Liver (tissue), 9 donors: ENCODE results near the gene ARTN. TPM values are rescaled to one million over a fixed set of nuclear protein-coding genes. Genes with fewer than 3 reads are reported as not detected.

Experiments
- DNase-seq: peaks from one replicate; pipeline ENCODE4 v3.0.0-alpha.2; 2017; ENCODE audit warnings: low spot score
- H3K27ac ChIP-seq, 2 donors: one replicate each; pipeline ENCODE4 v1.7.0; 2013; ENCODE audit warnings: inconsistent platforms in 2 of 2, low read length in 2 of 2, control low read depth in 1 of 2, low read depth in 1 of 2, mild to moderate bottlenecking in 1 of 2
- H3K27me3 ChIP-seq, 4 donors: one replicate each; pipeline versions ENCODE4 v1.6.1 to v1.7.0; 2013; ENCODE audit warnings: low read length in 3 of 4, inconsistent platforms in 1 of 4, mild to moderate bottlenecking in 1 of 4, moderate library complexity in 1 of 4; ENCODE audit not compliant: control insufficient read depth in 4 of 4, insufficient read depth in 4 of 4
- H3K36me3 ChIP-seq, 4 donors: one replicate each; pipeline versions ENCODE4 v1.6.1 to v1.7.0; 2013; ENCODE audit warnings: low read length in 3 of 4, mild to moderate bottlenecking in 3 of 4, low read depth in 1 of 4, moderate library complexity in 1 of 4; ENCODE audit not compliant: control insufficient read depth in 4 of 4, insufficient read depth in 3 of 4
- H3K4me1 ChIP-seq, 4 donors: one replicate each; pipeline versions ENCODE4 v1.6.1 to v1.7.0; 2013; ENCODE audit warnings: low read length in 3 of 4, mild to moderate bottlenecking in 3 of 4, moderate library complexity in 1 of 4; ENCODE audit not compliant: control insufficient read depth in 4 of 4, insufficient read depth in 4 of 4
- H3K4me3 ChIP-seq, 3 donors: one replicate each; pipeline versions ENCODE4 v1.6.1 to v1.7.0; 2013; ENCODE audit warnings: low read length in 3 of 3, control low read depth in 1 of 3, low read depth in 1 of 3, mild to moderate bottlenecking in 1 of 3
- H3K9ac ChIP-seq, 2 donors: one replicate each; pipeline ENCODE4 v1.7.0; 2013; ENCODE audit warnings: low read length in 2 of 2, mild to moderate bottlenecking in 2 of 2, moderate library complexity in 2 of 2, control low read depth in 1 of 2, low read depth in 1 of 2
- H3K9me3 ChIP-seq, 4 donors: one replicate each; pipeline versions ENCODE4 v1.6.1 to v1.7.0; 2013; ENCODE audit warnings: low read length in 3 of 4; ENCODE audit not compliant: control insufficient read depth in 4 of 4
- ATF3 ChIP-seq: IDR thresholded peaks from 2 replicates; pipeline ENCODE4 v1.6.1; 2016; ENCODE audit warnings: antibody characterized with exemption
- EGR1 ChIP-seq, 2 donors: IDR thresholded peaks; 2 replicates each; pipeline ENCODE4 v1.6.1; 2016 to 2018; ENCODE audit warnings: antibody characterized with exemption in 2 of 2, low read depth in 2 of 2
- FOXA2 ChIP-seq: IDR thresholded peaks from 2 replicates; pipeline ENCODE4 v1.6.1; 2016; ENCODE audit warnings: antibody characterized with exemption
- GABPA ChIP-seq, 2 donors: IDR thresholded peaks in 1 of 2; conservative IDR thresholded peaks in 1 of 2; 2 replicates each; pipeline ENCODE4 v1.6.1; 2016; ENCODE audit warnings: antibody characterized with exemption in 2 of 2, mild to moderate bottlenecking in 1 of 2, moderate library complexity in 1 of 2
- HNF4A ChIP-seq, 2 donors: conservative IDR thresholded peaks; 2 replicates each; pipeline ENCODE4 v1.6.1; 2016; ENCODE audit warnings: antibody characterized with exemption in 2 of 2, mild to moderate bottlenecking in 2 of 2
- JUND ChIP-seq, 2 donors: IDR thresholded peaks; 2 replicates each; pipeline ENCODE4 v1.6.1; 2016; ENCODE audit warnings: antibody characterized with exemption in 2 of 2
- NR2F2 ChIP-seq: IDR thresholded peaks from 2 replicates; pipeline ENCODE4 v1.6.1; 2016; ENCODE audit warnings: antibody characterized with exemption
- RAD21 ChIP-seq, 2 donors: IDR thresholded peaks; 2 replicates each; pipeline ENCODE4 v1.6.1; 2016; ENCODE audit warnings: antibody characterized with exemption in 2 of 2, mild to moderate bottlenecking in 2 of 2
- RXRA ChIP-seq, 2 donors: IDR thresholded peaks; 2 replicates each; pipeline ENCODE4 v1.6.1; 2017 to 2018; ENCODE audit warnings: antibody characterized with exemption in 2 of 2, mild to moderate bottlenecking in 1 of 2
- SP1 ChIP-seq: IDR thresholded peaks from 2 replicates; pipeline ENCODE4 v1.6.1; 2018; ENCODE audit warnings: antibody characterized with exemption, mild to moderate bottlenecking
- TAF1 ChIP-seq: conservative IDR thresholded peaks from 2 replicates; pipeline ENCODE4 v1.6.1; 2016; ENCODE audit warnings: antibody characterized with exemption, mild to moderate bottlenecking
- YY1 ChIP-seq: IDR thresholded peaks from 2 replicates; pipeline ENCODE4 v1.6.1; 2016; ENCODE audit warnings: antibody characterized with exemption, mild to moderate bottlenecking
- WGBS: extraction: QIAGEN DNeasy Blood & Tissue Kit; methylation state at CpG from one replicate; pipeline ENCODE4 v1.1.7; 2013; 5-methylcytosine and 5-hydroxymethylcytosine counted together
- polyA plus RNA-seq, 2 donors: library from polyadenylated mRNA; stranded (reverse) in 1 of 2; unstranded in 1 of 2; fragments of 200-250 nt in 1 of 2; fragments of >200 nt in 1 of 2; fragmentation: Nextera tagmentation in 1 of 2; extraction: Ambion mirVana in 1 of 2; gene quantifications; one replicate each; pipeline versions ENCODE4 v1.2.1 to v1.2.3, GENCODE V29; 2013 to 2015
- total RNA-seq, 2 donors: library from RNA; depleted of rRNA; stranded (reverse); fragments of >200 nt; gene quantifications; one replicate each; pipeline ENCODE4 v1.2.3, GENCODE V29; 2014
- TF ChIP-seq, protein P1 (sequence below): IDR thresholded peaks from 2 replicates; pipeline ENCODE4 v1.6.1; 2016; ENCODE audit warnings: antibody characterized with exemption, mild to moderate bottlenecking
- TF ChIP-seq, protein P2 (sequence below): fragments of 150-350 bp; IDR thresholded peaks from 2 replicates; pipeline ENCODE4 v1.5.1; 2017; ENCODE audit warnings: improper control_type of control experiment, low read depth, low read length; ENCODE audit not compliant: missing input control
- TF ChIP-seq, protein P3 (sequence below): IDR thresholded peaks from 2 replicates; pipeline ENCODE4 v1.6.1; 2016; ENCODE audit warnings: antibody characterized with exemption
- TF ChIP-seq, protein P4 (sequence below): IDR thresholded peaks from 2 replicates; pipeline ENCODE4 v1.6.1; 2016; ENCODE audit warnings: antibody characterized with exemption
- donor health status: healthy.
- donor health status: healthy.
- donor health status: healthy.
- donor health status: healthy.
- donor health status: healthy.

The ARTN gene
- total and polyA plus RNA-seq, 4 donors: 0.05 to 0.08 TPM; not detected in 2

GRCh38 chr1:43945674-43946235 is 12.2 kb downstream of the ARTN start (continued):
- no peak for TF ChIP-seq TAF1

DNA sequence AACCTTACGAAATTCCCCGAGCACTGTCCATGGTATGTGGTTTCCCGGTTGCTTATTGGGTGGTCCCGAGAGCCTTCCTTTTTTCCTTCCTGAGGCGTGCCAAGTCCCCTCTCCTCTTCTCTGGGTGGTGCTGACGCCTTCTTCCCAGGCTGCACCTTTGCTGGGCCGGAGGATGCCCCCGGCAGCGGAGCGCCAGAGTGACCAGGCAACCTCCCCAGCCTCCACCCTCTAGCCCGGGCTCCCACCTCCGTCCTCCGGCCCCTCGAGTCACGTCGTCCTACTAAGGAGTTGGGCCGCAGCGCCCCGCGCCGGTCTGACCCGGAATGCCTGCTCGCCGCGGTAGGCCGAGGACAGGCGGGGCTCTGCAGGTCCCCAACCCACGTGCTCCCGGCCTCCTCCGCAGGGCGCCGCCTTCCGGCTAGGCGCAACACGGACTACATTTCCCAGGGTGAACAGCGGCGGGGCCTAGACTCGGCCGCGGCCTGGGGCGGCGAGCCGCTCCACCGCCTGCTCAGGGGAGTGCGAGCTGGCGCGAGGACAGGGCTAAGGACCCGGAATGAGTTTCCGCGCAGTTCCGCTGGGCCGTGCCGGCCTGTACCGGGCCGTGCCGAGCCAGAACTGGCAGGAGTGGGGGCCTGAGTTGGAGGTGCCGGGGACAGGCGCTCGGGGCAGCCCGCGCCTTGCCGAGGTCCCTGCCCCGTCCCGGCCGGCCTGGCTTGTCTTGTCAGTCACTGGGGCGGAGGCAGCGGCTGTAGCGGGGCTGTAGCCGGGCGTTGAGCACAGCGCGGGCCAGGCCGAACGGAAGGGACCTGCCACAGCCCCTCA is 12.8 kb downstream of the ARTN start, which contains the start of gene IPO13:
Gene IPO13, plus strand, starts transcription at position 715 of the 825 bp plus-strand sequence. CDS start 651 bp downstream, outside the sequence.
- TF ChIP-seq YY1 (peak; percentile 66), RAD21 (IDR thresholded peaks at IDR 0.05) (peak; percentile 66 to 69), SP1 (peak; percentile 58), GABPA (IDR thresholded peaks at IDR 0.05 in 1 of 2, conservative IDR thresholded peaks at IDR 0.05 in 1 of 2) (peak in 1 of 2 donors; percentile 81), TAF1 (peak; percentile 62), HNF4A (conservative IDR thresholded peaks at IDR 0.05) (no peak), JUND (IDR thresholded peaks at IDR 0.05) (no peak), RXRA (IDR thresholded peaks at IDR 0.05) (peak in 1 of 2 donors; percentile 8)
- TF ChIP-seq, protein P1, sequence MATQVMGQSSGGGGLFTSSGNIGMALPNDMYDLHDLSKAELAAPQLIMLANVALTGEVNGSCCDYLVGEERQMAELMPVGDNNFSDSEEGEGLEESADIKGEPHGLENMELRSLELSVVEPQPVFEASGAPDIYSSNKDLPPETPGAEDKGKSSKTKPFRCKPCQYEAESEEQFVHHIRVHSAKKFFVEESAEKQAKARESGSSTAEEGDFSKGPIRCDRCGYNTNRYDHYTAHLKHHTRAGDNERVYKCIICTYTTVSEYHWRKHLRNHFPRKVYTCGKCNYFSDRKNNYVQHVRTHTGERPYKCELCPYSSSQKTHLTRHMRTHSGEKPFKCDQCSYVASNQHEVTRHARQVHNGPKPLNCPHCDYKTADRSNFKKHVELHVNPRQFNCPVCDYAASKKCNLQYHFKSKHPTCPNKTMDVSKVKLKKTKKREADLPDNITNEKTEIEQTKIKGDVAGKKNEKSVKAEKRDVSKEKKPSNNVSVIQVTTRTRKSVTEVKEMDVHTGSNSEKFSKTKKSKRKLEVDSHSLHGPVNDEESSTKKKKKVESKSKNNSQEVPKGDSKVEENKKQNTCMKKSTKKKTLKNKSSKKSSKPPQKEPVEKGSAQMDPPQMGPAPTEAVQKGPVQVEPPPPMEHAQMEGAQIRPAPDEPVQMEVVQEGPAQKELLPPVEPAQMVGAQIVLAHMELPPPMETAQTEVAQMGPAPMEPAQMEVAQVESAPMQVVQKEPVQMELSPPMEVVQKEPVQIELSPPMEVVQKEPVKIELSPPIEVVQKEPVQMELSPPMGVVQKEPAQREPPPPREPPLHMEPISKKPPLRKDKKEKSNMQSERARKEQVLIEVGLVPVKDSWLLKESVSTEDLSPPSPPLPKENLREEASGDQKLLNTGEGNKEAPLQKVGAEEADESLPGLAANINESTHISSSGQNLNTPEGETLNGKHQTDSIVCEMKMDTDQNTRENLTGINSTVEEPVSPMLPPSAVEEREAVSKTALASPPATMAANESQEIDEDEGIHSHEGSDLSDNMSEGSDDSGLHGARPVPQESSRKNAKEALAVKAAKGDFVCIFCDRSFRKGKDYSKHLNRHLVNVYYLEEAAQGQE: peak; percentile 98
- TF ChIP-seq, protein P2, sequence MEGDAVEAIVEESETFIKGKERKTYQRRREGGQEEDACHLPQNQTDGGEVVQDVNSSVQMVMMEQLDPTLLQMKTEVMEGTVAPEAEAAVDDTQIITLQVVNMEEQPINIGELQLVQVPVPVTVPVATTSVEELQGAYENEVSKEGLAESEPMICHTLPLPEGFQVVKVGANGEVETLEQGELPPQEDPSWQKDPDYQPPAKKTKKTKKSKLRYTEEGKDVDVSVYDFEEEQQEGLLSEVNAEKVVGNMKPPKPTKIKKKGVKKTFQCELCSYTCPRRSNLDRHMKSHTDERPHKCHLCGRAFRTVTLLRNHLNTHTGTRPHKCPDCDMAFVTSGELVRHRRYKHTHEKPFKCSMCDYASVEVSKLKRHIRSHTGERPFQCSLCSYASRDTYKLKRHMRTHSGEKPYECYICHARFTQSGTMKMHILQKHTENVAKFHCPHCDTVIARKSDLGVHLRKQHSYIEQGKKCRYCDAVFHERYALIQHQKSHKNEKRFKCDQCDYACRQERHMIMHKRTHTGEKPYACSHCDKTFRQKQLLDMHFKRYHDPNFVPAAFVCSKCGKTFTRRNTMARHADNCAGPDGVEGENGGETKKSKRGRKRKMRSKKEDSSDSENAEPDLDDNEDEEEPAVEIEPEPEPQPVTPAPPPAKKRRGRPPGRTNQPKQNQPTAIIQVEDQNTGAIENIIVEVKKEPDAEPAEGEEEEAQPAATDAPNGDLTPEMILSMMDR: peak; percentile 58
- Histone ChIP-seq H3K9ac (peak within 1 kb of the TSS; percentile 69 to 84), H3K4me3 (peak within 1 kb of the TSS; percentile 78 to 99 (median 85)), H3K27ac (peak within 1 kb of the TSS; percentile 89 to 98), H3K36me3 (peaks cover 0 to 6% (median 0%) of the 10 kb centered on the region in 4 donors), H3K27me3 (no peaks in the 10 kb centered on the region), H3K9me3 (no peaks in the 10 kb centered on the region), H3K4me1 (peaks cover 5 to 28% (median 22%) of the 10 kb centered on the region in 4 donors)
- WGBS: under 1% methylated on average over 74 of the region's 74 CpGs
- peak; percentile 95 for DNase-seq

DNA sequence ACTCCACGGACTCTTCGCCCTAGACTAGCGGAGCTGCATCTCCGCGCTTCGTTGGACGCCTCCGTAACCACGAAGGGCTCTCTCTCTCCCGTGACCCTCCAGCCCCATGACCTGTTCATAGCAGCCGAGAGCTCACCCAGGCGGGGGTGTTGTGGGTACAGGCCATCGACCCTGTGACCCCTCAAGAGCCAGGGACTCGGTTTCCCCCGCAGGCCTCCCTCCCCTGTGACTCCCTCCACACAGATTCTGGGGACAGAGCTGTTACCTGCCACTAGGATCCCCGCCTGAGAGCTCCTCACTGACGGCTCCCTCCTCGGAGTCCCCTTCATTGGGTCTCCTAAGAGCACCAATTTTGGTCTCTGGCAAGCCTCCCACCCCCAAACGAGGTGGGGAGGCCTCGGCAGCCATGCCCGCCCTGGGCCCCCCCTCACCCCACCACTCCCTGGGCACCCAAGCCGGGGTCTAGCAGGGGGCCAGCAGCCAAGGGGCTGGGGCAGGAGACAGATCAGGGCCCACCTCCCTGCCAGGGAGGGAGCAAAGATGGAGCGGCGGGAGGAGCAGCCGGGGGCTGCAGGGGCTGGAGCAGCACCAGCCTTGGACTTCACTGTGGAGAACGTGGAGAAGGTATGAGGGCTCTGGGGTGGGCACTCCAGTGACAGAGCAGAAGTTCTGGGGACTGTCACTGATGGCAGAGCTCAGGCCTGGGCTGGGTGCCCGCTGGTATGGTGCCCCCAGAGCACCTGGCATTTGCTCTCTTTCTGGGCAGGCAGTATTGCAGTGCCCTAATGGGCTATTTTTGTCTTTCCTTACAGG is 13.7 kb downstream of the ARTN start:
- Histone ChIP-seq H3K36me3 (peaks cover 0 to 6% (median 0%) of the 10 kb centered on the region in 4 donors), H3K27ac (peak overlapping the region; percentile 89 to 98), H3K9me3 (no peaks in the 10 kb centered on the region), H3K9ac (peak overlapping the region; percentile 8 to 84), H3K27me3 (no peaks in the 10 kb centered on the region), H3K4me3 (peak overlapping the region; percentile 78 to 99 (median 85)), H3K4me1 (peaks cover 5 to 28% (median 22%) of the 10 kb centered on the region in 4 donors)
- WGBS: 8% methylated on average over 27 of the region's 27 CpGs
- DNase-seq: no peak
- TF ChIP-seq, protein P3, sequence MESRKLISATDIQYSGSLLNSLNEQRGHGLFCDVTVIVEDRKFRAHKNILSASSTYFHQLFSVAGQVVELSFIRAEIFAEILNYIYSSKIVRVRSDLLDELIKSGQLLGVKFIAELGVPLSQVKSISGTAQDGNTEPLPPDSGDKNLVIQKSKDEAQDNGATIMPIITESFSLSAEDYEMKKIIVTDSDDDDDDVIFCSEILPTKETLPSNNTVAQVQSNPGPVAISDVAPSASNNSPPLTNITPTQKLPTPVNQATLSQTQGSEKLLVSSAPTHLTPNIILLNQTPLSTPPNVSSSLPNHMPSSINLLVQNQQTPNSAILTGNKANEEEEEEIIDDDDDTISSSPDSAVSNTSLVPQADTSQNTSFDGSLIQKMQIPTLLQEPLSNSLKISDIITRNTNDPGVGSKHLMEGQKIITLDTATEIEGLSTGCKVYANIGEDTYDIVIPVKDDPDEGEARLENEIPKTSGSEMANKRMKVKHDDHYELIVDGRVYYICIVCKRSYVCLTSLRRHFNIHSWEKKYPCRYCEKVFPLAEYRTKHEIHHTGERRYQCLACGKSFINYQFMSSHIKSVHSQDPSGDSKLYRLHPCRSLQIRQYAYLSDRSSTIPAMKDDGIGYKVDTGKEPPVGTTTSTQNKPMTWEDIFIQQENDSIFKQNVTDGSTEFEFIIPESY: no peak
- TF ChIP-seq FOXA2 (no peak), ATF3 (no peak), RAD21 (IDR thresholded peaks at IDR 0.05) (no peak), TAF1 (no peak), EGR1 (IDR thresholded peaks at IDR 0.05; ENCODE audit: low read depth in 2 of 2) (no peak), NR2F2 (no peak), HNF4A (conservative IDR thresholded peaks at IDR 0.05) (no peak), SP1 (no peak)
- TF ChIP-seq, protein P4, sequence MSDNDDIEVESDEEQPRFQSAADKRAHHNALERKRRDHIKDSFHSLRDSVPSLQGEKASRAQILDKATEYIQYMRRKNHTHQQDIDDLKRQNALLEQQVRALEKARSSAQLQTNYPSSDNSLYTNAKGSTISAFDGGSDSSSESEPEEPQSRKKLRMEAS: no peak
